Lower leg skin (tissue), 3 donors: ENCODE data around the gene HSPE1.

Source experiments
- CTCF ChIP-seq, 3 donors: fragments of 450-650 bp; IDR thresholded peaks; one replicate each; pipeline ENCODE4 v1.5.1; 2016; ENCODE audit warnings: antibody characterized with exemption in 3 of 3, mild to moderate bottlenecking in 3 of 3, moderate library complexity in 2 of 3
- POLR2A ChIP-seq, 2 donors: fragments of 450-650 bp; IDR thresholded peaks; one replicate each; pipeline ENCODE4 v1.6.1; 2016 to 2017; ENCODE audit warnings: antibody characterized with exemption in 2 of 2, mild to moderate bottlenecking in 1 of 2, moderate library complexity in 1 of 2

GRCh38 chr2:197486175-197486574 lies 14.0 kb upstream of the HSPE1 start:
- TF ChIP-seq POLR2A (IDR thresholded peaks at IDR 0.05) = no peak
- no peak for TF ChIP-seq CTCF (IDR thresholded peaks at IDR 0.05)
